GM12878 (cell line): ENCODE data around the gene PDE7B. TPM values are rescaled to one million over a fixed set of nuclear protein-coding genes. Genes with fewer than 3 reads are reported as not detected.

Experiments
- ATAC-seq: fragments of 200-7000 bp; cut with Tn5 transposase; 3 replicates; pipeline ENCODE4 v1.9.1; 2020; ENCODE audit warnings: mild to moderate bottlenecking, moderate library complexity
- BruUV-seq: library from RNA; stranded (reverse); fragments of 400-500 nt; replicated peaks from 2 replicates; lab custom pipeline; 2021; lab: Mats Ljungman, UMichigan
- CTCF ChIA-PET: fragments of 300-600 bp; sonication (Branson Sonifier 250); formaldehyde crosslinking; extraction: SDS; loops from one replicate; lab custom pipeline; 2021; ENCODE audit warnings: inconsistent platforms; lab: Yijun Ruan, JAX
- POLR2A ChIA-PET: fragments of 350-600 bp; formaldehyde crosslinking; extraction: SDS; loops from one replicate; lab custom pipeline; 2021; ENCODE audit warnings: inconsistent platforms; lab: Charles Lee
- RAD21 ChIA-PET: fragments of 300-600 bp; sonication (Branson Sonifier 250); formaldehyde crosslinking; loops from one replicate; lab custom pipeline; 2023; ENCODE audit warnings: antibody characterized with exemption; ENCODE audit not compliant: unreplicated experiment; lab: Charles Lee
- SMC1A ChIA-PET: fragments of 300-600 bp; sonication (Branson Sonifier 250); formaldehyde crosslinking; loops from one replicate; lab custom pipeline; 2023; ENCODE audit not compliant: unreplicated experiment, uncharacterized antibody; lab: Charles Lee
- DNase-seq: peaks from one replicate; pipeline ENCODE4 v3.0.0-alpha.2; 2011; ENCODE audit warnings: low read depth, low spot score
- FAIRE-seq: peaks from 3 replicates; lab custom pipeline; 2011; peaks lifted over from hg19 to GRCh38; lab: Jason Lieb, UNC
- H2AFZ ChIP-seq: 2 replicates; pipeline ENCODE4 v1.6.0; 2011; ENCODE audit warnings: low read depth, low read length, control low read depth; ENCODE audit not compliant: control insufficient read depth
- H3K27ac ChIP-seq: 2 replicates; pipeline ENCODE4 v1.5.1; 2011; ENCODE audit warnings: control low read depth; ENCODE audit not compliant: control insufficient read depth, insufficient read depth
- H3K27me3 ChIP-seq, 2 experiments: replicated peaks in 1 of 2; 2 replicates each; pipeline versions ENCODE4 v1.6.0 to v1.6.1; 2011; ENCODE audit warnings: low read length in 1 of 2; ENCODE audit not compliant: control insufficient read depth in 2 of 2, insufficient read depth in 2 of 2
- H3K36me3 ChIP-seq, 2 experiments: 2 replicates each; pipeline ENCODE4 v1.5.1; 2011; ENCODE audit warnings: low read length in 1 of 2; ENCODE audit not compliant: control insufficient read depth in 2 of 2, insufficient read depth in 2 of 2
- H3K4me1 ChIP-seq: 2 replicates; pipeline ENCODE4 v1.6.1; 2011; ENCODE audit warnings: mild to moderate bottlenecking, low read length, moderate library complexity, mixed read lengths; ENCODE audit not compliant: control insufficient read depth, insufficient read depth
- H3K4me2 ChIP-seq: 2 replicates; pipeline ENCODE4 v1.6.0; 2011; ENCODE audit warnings: control low read depth; ENCODE audit not compliant: control insufficient read depth, insufficient read depth
- H3K4me3 ChIP-seq: fragments of 200-600 bp; sonication (generic); 2 replicates; pipeline ENCODE4 v1.5.1; 2016
- H3K79me2 ChIP-seq: 2 replicates; pipeline ENCODE4 v1.6.0; 2011; ENCODE audit warnings: low read length; ENCODE audit not compliant: control insufficient read depth, insufficient read depth
- H3K9ac ChIP-seq: 2 replicates; pipeline ENCODE4 v1.8.0; 2011; ENCODE audit warnings: low read length, control low read depth, mixed read lengths; ENCODE audit not compliant: control insufficient read depth, insufficient read depth
- H3K9me3 ChIP-seq: replicated peaks from 3 replicates; pipeline ENCODE4 v1.5.1; 2011; ENCODE audit warnings: mild to moderate bottlenecking, low read length; ENCODE audit not compliant: control insufficient read depth, insufficient read depth
- H4K20me1 ChIP-seq: 2 replicates; pipeline ENCODE4 v1.6.0; 2011; ENCODE audit not compliant: control insufficient read depth, insufficient read depth
- ATF2 ChIP-seq: IDR thresholded peaks from 2 replicates; pipeline ENCODE4 v1.6.1; 2012; ENCODE audit warnings: low read length, inconsistent platforms
- BHLHE40 ChIP-seq, 2 experiments: fragments of 450-650 bp in 1 of 2; IDR thresholded peaks; 2 replicates each; pipeline ENCODE4 v1.6.1; 2011 to 2017; ENCODE audit warnings: low read depth in 2 of 2, borderline replicate concordance in 1 of 2, improper control_type of control experiment in 1 of 2, low read length in 1 of 2, mild to moderate bottlenecking in 1 of 2
- CREM ChIP-seq: IDR thresholded peaks from 2 replicates; pipeline ENCODE4 v1.6.1; 2014; ENCODE audit warnings: antibody characterized with exemption, low read depth
- ESRRA ChIP-seq: IDR thresholded peaks from 2 replicates; pipeline ENCODE4 v1.6.1; 2012; ENCODE audit warnings: mild to moderate bottlenecking, low read length, improper control_type of control experiment
- KAT2A ChIP-seq: conservative IDR thresholded peaks from 2 replicates; pipeline ENCODE4 v1.6.1; 2011; ENCODE audit warnings: low read depth, low read length; ENCODE audit not compliant: control insufficient read depth
- NKRF ChIP-seq: fragments of 450-650 bp; conservative IDR thresholded peaks from 2 replicates; pipeline ENCODE4 v1.6.1; 2017; ENCODE audit warnings: mild to moderate bottlenecking, moderate library complexity
- POLR2A ChIP-seq: IDR thresholded peaks from 2 replicates; pipeline ENCODE4 v1.6.1; 2011; ENCODE audit warnings: low read depth, mild to moderate bottlenecking, low read length
- RBBP5 ChIP-seq: fragments of 200-600 bp; sonication (generic); conservative IDR thresholded peaks from 2 replicates; pipeline ENCODE4 v1.6.1; 2016
- TCF12 ChIP-seq: IDR thresholded peaks from 2 replicates; pipeline ENCODE4 v1.6.1; 2011; ENCODE audit warnings: low read depth, mild to moderate bottlenecking, low read length
- USF2 ChIP-seq: IDR thresholded peaks from 2 replicates; pipeline ENCODE4 v1.6.1; 2011; ENCODE audit warnings: low read depth, low read length, improper control_type of control experiment, borderline replicate concordance
- WGBS: methylation state at CpG from one replicate; pipeline ENCODE4 v1.1.6; 2016; ENCODE audit warnings: low lambda C conversion rate; ENCODE audit not compliant: insufficient replicate concordance, insufficient coverage; ENCODE audit errors: missing lambda C conversion rate; 5-methylcytosine and 5-hydroxymethylcytosine counted together
- in situ Hi-C: fragments of 300-500 bp; cut with MboI; formaldehyde crosslinking; loops from 9 replicates; pipeline ENCODE4 v1.14.3; 2018; ENCODE audit warnings: mixed read lengths
- intact Hi-C: fragments of 100-400 bp; cut with micrococcal nuclease; formaldehyde crosslinking; loops from one replicate; pipeline ENCODE4 v1.14.2; 2022; ENCODE audit not compliant: unreplicated experiment
- polyA plus RNA-seq, 11 experiments: library from polyadenylated mRNA; depleted of rRNA in 4 of 11; unstranded in 6 of 11; stranded (reverse) in 5 of 11; fragments of >200 nt; fragmentation: Nextera tagmentation in 4 of 11; fragmentation: Illumina TruSeq in 1 of 11; extraction: Ambion mirVana in 4 of 11; extraction: Trizol in 1 of 11; gene quantifications; 1 replicate in 1 of 11; 2 replicates in 10 of 11; pipeline versions ENCODE4 v1.2.1 to v1.2.3, GENCODE V29; 2011 to 2016; ENCODE audit warnings: inconsistent platforms in 2 of 11, missing spikeins in 2 of 11, low read depth in 1 of 11
- total RNA-seq, 4 experiments: library from RNA; depleted of rRNA in 3 of 4; stranded (reverse); fragments of >200 nt in 3 of 4; fragmentation: Illumina TruSeq in 1 of 4; extraction: Trizol in 1 of 4; gene quantifications; 2 replicates each; pipeline versions ENCODE4 v1.2.1 to v1.2.3, GENCODE V29; 2013 to 2021

PDE7B gene
- total and polyA plus RNA-seq, 10 of the 15 experiments (the other 5 are each of a cell fraction or from before 2014, with no cell fraction given): not detected

GRCh38 chr6:135823851-135824250 lies 27.6 kb upstream of the PDE7B start:
- SMC1A ChIA-PET: no interaction called here
- no peak for DNase-seq

More at GRCh38 chr6:135823851-135824250, 27.6 kb upstream of the PDE7B start:
- Histone ChIP-seq H3K27ac (no peak overlapping the region), H3K36me3 (no peaks in the 10 kb centered on the region), H3K9me3 (no peaks in the 10 kb centered on the region), H3K27me3 (no peaks in the 10 kb centered on the region), H3K79me2 (no peaks in the 10 kb centered on the region), H4K20me1 (no peaks in the 10 kb centered on the region), H3K4me3 (no peak overlapping the region), H3K4me2 (no peak overlapping the region), H3K4me1 (no peaks in the 10 kb centered on the region), H2AFZ (no peak overlapping the region), H3K9ac (no peak overlapping the region)
- ChIA-PET CTCF (no interaction called here), RAD21 (no interaction called here), POLR2A (no interaction called here)
- ATAC-seq: no peak
- intact Hi-C loops: no loop called here
- in situ Hi-C loops: no loop called here
- no peak for TF ChIP-seq RBBP5
- no peak for TF ChIP-seq KAT2A
- no peak for TF ChIP-seq NKRF
- no peak for TF ChIP-seq USF2
- no peak for TF ChIP-seq CREM
- TF ChIP-seq ATF2: no peak
- TF ChIP-seq BHLHE40 (IDR thresholded peaks at IDR 0.05; ENCODE audit: borderline replicate concordance in 1 of 2, low read depth in 2 of 2, low read length in 1 of 2): no peak
- no peak for TF ChIP-seq POLR2A
- no peak for TF ChIP-seq TCF12
- TF ChIP-seq ESRRA: no peak
- FAIRE-seq: no peak
- WGBS: 93% methylated on average over 1 of the region's 1 CpG
- no TSS peak for BruUV-seq
